Astrocyte (in vitro differentiated cells and primary cell): ENCODE results near the gene UAP1L1. TPM values are rescaled to one million over a fixed set of nuclear protein-coding genes. Genes with fewer than 3 reads are reported as not detected.
A peak's percentile ranks its signal among the peaks of the same experiment; 100 is the strongest.

ENCODE experiments used
- DNase-seq: peaks from one replicate; pipeline ENCODE4 v3.0.0-alpha.2; 2010; ENCODE audit warnings: low read depth
- FAIRE-seq: peaks from 2 replicates; lab custom pipeline; 2011; peaks lifted over from hg19 to GRCh38; lab: Jason Lieb, UNC
- H2AFZ ChIP-seq: 2 replicates; pipeline ENCODE4 v1.6.0; 2012; ENCODE audit warnings: low read depth, low read length, inconsistent platforms
- H3K27ac ChIP-seq: 2 replicates; pipeline ENCODE4 v1.5.1; 2011; ENCODE audit warnings: low read depth, low read length, inconsistent platforms
- H3K27me3 ChIP-seq: 2 replicates; pipeline ENCODE4 v1.6.0; 2011; ENCODE audit warnings: low read length, inconsistent platforms; ENCODE audit not compliant: insufficient read depth
- H3K36me3 ChIP-seq: 2 replicates; pipeline ENCODE4 v1.5.1; 2011; ENCODE audit warnings: low read length, inconsistent platforms; ENCODE audit not compliant: insufficient read depth
- H3K4me1 ChIP-seq: 2 replicates; pipeline ENCODE4 v1.5.1; 2011; ENCODE audit warnings: low read length, inconsistent platforms; ENCODE audit not compliant: insufficient read depth
- H3K4me2 ChIP-seq: 2 replicates; pipeline ENCODE4 v1.6.0; 2012; ENCODE audit warnings: low read length, inconsistent platforms
- H3K4me3 ChIP-seq: 2 replicates; pipeline ENCODE4 v1.5.1; 2011; ENCODE audit warnings: low read depth, mild to moderate bottlenecking, low read length, inconsistent platforms; ENCODE audit not compliant: insufficient read depth
- H3K79me2 ChIP-seq: 2 replicates; pipeline ENCODE4 v1.6.0; 2012; ENCODE audit warnings: mild to moderate bottlenecking, low read length, inconsistent platforms; ENCODE audit not compliant: insufficient read depth
- H3K9ac ChIP-seq: 2 replicates; pipeline ENCODE4 v1.6.0; 2012; ENCODE audit warnings: mild to moderate bottlenecking, low read length, inconsistent platforms
- H3K9me3 ChIP-seq: 2 replicates; pipeline ENCODE4 v1.5.1; 2012; ENCODE audit warnings: low read depth, mild to moderate bottlenecking, low read length, inconsistent platforms; ENCODE audit not compliant: insufficient read depth
- H4K20me1 ChIP-seq: 2 replicates; pipeline ENCODE4 v1.6.0; 2012; ENCODE audit warnings: low read length, inconsistent platforms; ENCODE audit not compliant: insufficient read depth
- H3K27ac Mint-ChIP-seq: one replicate; pipeline ENCODE4 v1.8.0; 2021; ENCODE audit warnings: mild to moderate bottlenecking, mixed read lengths; ENCODE audit not compliant: unreplicated experiment
- H3K27me3 Mint-ChIP-seq: one replicate; pipeline ENCODE4 v1.8.0; 2021; ENCODE audit warnings: low read depth, mixed read lengths; ENCODE audit not compliant: unreplicated experiment
- H3K36me3 Mint-ChIP-seq: one replicate; pipeline ENCODE4 v1.8.0; 2021; ENCODE audit warnings: low read depth, mixed read lengths; ENCODE audit not compliant: unreplicated experiment
- H3K4me1 Mint-ChIP-seq: one replicate; pipeline ENCODE4 v1.8.0; 2021; ENCODE audit warnings: low read depth, mixed read lengths; ENCODE audit not compliant: unreplicated experiment
- H3K4me3 Mint-ChIP-seq: one replicate; pipeline ENCODE4 v1.8.0; 2021; ENCODE audit warnings: mild to moderate bottlenecking, moderate library complexity, mixed read lengths; ENCODE audit not compliant: unreplicated experiment
- H3K9me3 Mint-ChIP-seq: one replicate; pipeline ENCODE4 v1.8.0; 2021; ENCODE audit warnings: mild to moderate bottlenecking, mixed read lengths; ENCODE audit not compliant: unreplicated experiment
- CTCF ChIP-seq: IDR thresholded peaks from 2 replicates; pipeline ENCODE4 v1.5.1; 2011; ENCODE audit warnings: low read depth, mild to moderate bottlenecking, inconsistent platforms, low read length, moderate library complexity; ENCODE audit not compliant: insufficient read depth
- EZH2 ChIP-seq: IDR thresholded peaks from 2 replicates; pipeline ENCODE4 v1.6.1; 2012; ENCODE audit warnings: mild to moderate bottlenecking, low read length, inconsistent platforms; ENCODE audit not compliant: insufficient read depth
- total RNA-seq: library from RNA; stranded (reverse); gene quantifications from 2 replicates; pipeline ENCODE4 v1.2.1, GENCODE V29; 2021

UAP1L1 gene
- total RNA-seq, 1 donor from 2014 or later, result 4.0 TPM

DNA sequence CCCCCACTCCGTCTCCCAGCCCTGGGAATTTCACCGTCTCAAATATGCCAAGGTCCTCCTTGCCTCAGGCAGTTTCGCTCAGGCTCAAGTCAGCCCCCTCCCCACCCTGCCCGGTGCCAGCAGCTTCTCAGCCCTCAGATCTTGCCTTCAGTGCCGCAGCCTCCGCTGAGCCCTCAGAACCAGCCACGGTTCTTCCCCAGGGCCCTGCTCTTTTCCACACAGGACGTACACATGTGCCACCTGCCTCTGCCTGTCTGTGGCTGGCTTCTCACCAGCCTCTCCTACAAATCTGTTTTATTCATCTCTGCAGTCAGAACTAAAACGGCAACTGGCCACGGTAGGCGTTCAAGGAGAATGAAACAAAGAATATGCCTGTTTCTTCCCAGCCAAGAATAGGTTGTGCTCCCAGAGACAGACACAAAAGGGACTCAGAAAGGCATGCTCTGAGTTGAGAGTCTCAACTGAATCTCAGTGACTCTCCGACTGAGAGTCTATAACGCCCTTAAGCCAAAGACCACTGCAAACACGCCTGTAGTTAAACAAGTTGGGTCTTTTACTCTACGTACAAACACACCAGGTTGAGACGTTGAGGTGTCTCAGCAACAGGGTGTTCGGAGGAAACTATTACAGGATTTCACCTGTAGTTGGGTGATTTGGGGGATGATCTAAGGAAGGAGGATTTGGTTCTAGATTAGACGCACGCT lies 51.0 kb downstream of the UAP1L1 start:
- peaks cover 2% of the 10 kb centered on the region for H3K27me3 Mint-ChIP-seq
- H3K36me3 Mint-ChIP-seq, result peaks cover 1% of the 10 kb centered on the region
- FAIRE-seq (no peak), DNase-seq (no peak)
- peak overlapping the region; percentile 82 for H3K9ac ChIP-seq
- no peak overlapping the region for H2AFZ ChIP-seq
- no peaks in the 10 kb centered on the region for H3K36me3 ChIP-seq
- H3K27me3 ChIP-seq, result no peaks in the 10 kb centered on the region
- peaks cover 20% of the 10 kb centered on the region for H3K4me1 Mint-ChIP-seq
- no peaks in the 10 kb centered on the region for H3K9me3 Mint-ChIP-seq
- H3K4me3 ChIP-seq, result peak overlapping the region; percentile 76
- peak overlapping the region; percentile 87 for H3K27ac Mint-ChIP-seq
- H3K9me3 ChIP-seq, result no peaks in the 10 kb centered on the region
- peak overlapping the region; percentile 90 for H3K4me2 ChIP-seq
- no peak for TF ChIP-seq CTCF
- no peak for TF ChIP-seq EZH2
- peak overlapping the region; percentile 96 for H3K4me3 Mint-ChIP-seq
- H4K20me1 ChIP-seq, result peaks cover 22% of the 10 kb centered on the region
- H3K4me1 ChIP-seq, result peaks cover 20% of the 10 kb centered on the region
- H3K79me2 ChIP-seq, result peaks cover 39% of the 10 kb centered on the region
- no peak overlapping the region for H3K27ac ChIP-seq

GRCh38 chr9:137128862-137129455 lies 51.6 kb downstream of the UAP1L1 start:
- FAIRE-seq (no peak), DNase-seq (no peak)
- peak overlapping the region; percentile 87 for H3K27ac Mint-ChIP-seq
- Histone ChIP-seq H3K27ac (peak overlapping the region; percentile 37), H3K79me2 (peaks cover 36% of the 10 kb centered on the region), H3K9me3 (no peaks in the 10 kb centered on the region), H2AFZ (peak overlapping the region; percentile 93), H4K20me1 (peaks cover 16% of the 10 kb centered on the region), H3K4me3 (peak overlapping the region; percentile 76), H3K4me1 (peaks cover 20% of the 10 kb centered on the region), H3K27me3 (no peaks in the 10 kb centered on the region), H3K36me3 (no peaks in the 10 kb centered on the region), H3K4me2 (peak overlapping the region; percentile 90), H3K9ac (peak overlapping the region; percentile 82)
- TF ChIP-seq CTCF (no peak), EZH2 (no peak)
- peak overlapping the region; percentile 96 for H3K4me3 Mint-ChIP-seq
- peaks cover 2% of the 10 kb centered on the region for H3K27me3 Mint-ChIP-seq
- no peaks in the 10 kb centered on the region for H3K9me3 Mint-ChIP-seq
- H3K4me1 Mint-ChIP-seq, result peaks cover 20% of the 10 kb centered on the region
- H3K36me3 Mint-ChIP-seq, result peaks cover 1% of the 10 kb centered on the region
